KMS-11 (cell line): ENCODE results near the gene COX6B1.

Experiments
- H2AFZ ChIP-seq: fragments of 200-600 bp; sonication (generic); 2 replicates; pipeline ENCODE4 v1.6.1; 2016; ENCODE audit warnings: antibody characterized with exemption, mixed run types, low read depth
- H3K27ac ChIP-seq: fragments of 200-600 bp; sonication (generic); 2 replicates; pipeline ENCODE4 v1.6.1; 2016; ENCODE audit warnings: mild to moderate bottlenecking, mixed run types
- H3K27me3 ChIP-seq: fragments of 200-600 bp; sonication (generic); 2 replicates; pipeline ENCODE4 v1.6.1; 2017; ENCODE audit warnings: mild to moderate bottlenecking, low read depth, mixed run types, moderate library complexity; ENCODE audit not compliant: insufficient read depth
- H3K36me3 ChIP-seq: fragments of 200-600 bp; sonication (generic); 2 replicates; pipeline ENCODE4 v1.6.1; 2017; ENCODE audit warnings: mild to moderate bottlenecking, mixed run types; ENCODE audit not compliant: insufficient read depth
- H3K4me1 ChIP-seq: fragments of 200-600 bp; sonication (generic); 2 replicates; pipeline ENCODE4 v1.6.1; 2016; ENCODE audit warnings: mild to moderate bottlenecking, low read depth, mixed run types; ENCODE audit not compliant: poor library complexity, severe bottlenecking
- H3K4me2 ChIP-seq: fragments of 200-600 bp; sonication (generic); 2 replicates; pipeline ENCODE4 v1.7.0; 2016; ENCODE audit warnings: mild to moderate bottlenecking, mixed run types
- H3K4me3 ChIP-seq: fragments of 200-600 bp; sonication (generic); IDR thresholded peaks from 2 replicates; pipeline ENCODE4 v1.6.1; 2017; ENCODE audit warnings: low read depth, low read length, mixed read lengths; ENCODE audit not compliant: insufficient read depth
- H3K79me2 ChIP-seq: fragments of 200-600 bp; sonication (generic); 2 replicates; pipeline ENCODE4 v1.6.1; 2016; ENCODE audit warnings: low read depth, mixed run types; ENCODE audit not compliant: insufficient read depth
- H3K9ac ChIP-seq: fragments of 200-600 bp; sonication (generic); 2 replicates; pipeline ENCODE4 v1.6.1; 2016; ENCODE audit warnings: mild to moderate bottlenecking, mixed run types
- H4K20me1 ChIP-seq: fragments of 200-600 bp; sonication (generic); 2 replicates; pipeline ENCODE4 v1.6.1; 2016; ENCODE audit warnings: mild to moderate bottlenecking, mixed run types; ENCODE audit not compliant: insufficient read depth
- CTCF ChIP-seq: fragments of 200-600 bp; sonication (generic); conservative IDR thresholded peaks from 2 replicates; pipeline ENCODE4 v1.6.1; 2017; ENCODE audit warnings: low read depth, mild to moderate bottlenecking, antibody characterized with exemption, low read length, moderate library complexity, mixed read lengths

The COX6B1 gene

GRCh38 chr19:35702223-35703012 is 54.3 kb downstream of the COX6B1 start:
- peak overlapping the region; percentile 43 for H3K4me2 ChIP-seq
- H3K4me1 ChIP-seq = no peaks in the 10 kb centered on the region
- no peak overlapping the region for H3K9ac ChIP-seq
- H3K79me2 ChIP-seq = no peaks in the 10 kb centered on the region
- TF ChIP-seq CTCF = no peak
- H3K36me3 ChIP-seq = no peaks in the 10 kb centered on the region
- H3K4me3 ChIP-seq = no peak overlapping the region
- H4K20me1 ChIP-seq = no peaks in the 10 kb centered on the region
- peak overlapping the region; percentile 88 for H2AFZ ChIP-seq
- H3K27me3 ChIP-seq = peaks cover 18% of the 10 kb centered on the region; the same call in 1 of the 2 replicates
- H3K27ac ChIP-seq = no peak overlapping the region

- Histone ChIP-seq H3K4me2 (peak overlapping the region; percentile 43; the same call in 1 of the 2 replicates), H2AFZ (no peak overlapping the region), H3K4me3 (no peak overlapping the region), H4K20me1 (no peaks in the 10 kb centered on the region), H3K27me3 (peaks cover 25% of the 10 kb centered on the region), H3K79me2 (no peaks in the 10 kb centered on the region), H3K9ac (no peak overlapping the region), H3K27ac (no peak overlapping the region), H3K4me1 (no peaks in the 10 kb centered on the region), H3K36me3 (no peaks in the 10 kb centered on the region)
- TF ChIP-seq CTCF = no peak
Observed at GRCh38 chr19:35703343-35703742, 55.2 kb downstream of the COX6B1 start.

- Histone ChIP-seq H3K9ac (no peak within 1 kb of the TSS), H3K27ac (no peak within 1 kb of the TSS), H3K27me3 (peaks cover 33% of the 10 kb centered on the region), H3K4me3 (no peak within 1 kb of the TSS), H3K36me3 (no peaks in the 10 kb centered on the region), H3K4me2 (no peak within 1 kb of the TSS), H3K4me1 (no peaks in the 10 kb centered on the region), H2AFZ (no peak within 1 kb of the TSS), H3K79me2 (no peaks in the 10 kb centered on the region), H4K20me1 (no peaks in the 10 kb centered on the region)
- no peak for TF ChIP-seq CTCF
Observed at GRCh38 chr19:35704218-35704617, 56.1 kb downstream of the COX6B1 start, which contains the start of gene ZBTB32. Gene ZBTB32, plus strand, starts transcription at chr19:35704558. Its CDS starts 10,069 bp downstream, at chr19:35714627.
